NCI-H524 treated with DMSO at 0.1 percent for 48 hours (cell line): ENCODE measurements around the gene WDR4.
"Not testable (repeated sequence)": the region's sequence is repeated elsewhere in the genome, so short reads cannot be mapped to it uniquely, and the experiment has no call there.

Experiments used
- DNase-seq: peaks from one replicate; lab custom pipeline; 2025; lab: John Stamatoyannopoulos, UW

Gene WDR4

DNA sequence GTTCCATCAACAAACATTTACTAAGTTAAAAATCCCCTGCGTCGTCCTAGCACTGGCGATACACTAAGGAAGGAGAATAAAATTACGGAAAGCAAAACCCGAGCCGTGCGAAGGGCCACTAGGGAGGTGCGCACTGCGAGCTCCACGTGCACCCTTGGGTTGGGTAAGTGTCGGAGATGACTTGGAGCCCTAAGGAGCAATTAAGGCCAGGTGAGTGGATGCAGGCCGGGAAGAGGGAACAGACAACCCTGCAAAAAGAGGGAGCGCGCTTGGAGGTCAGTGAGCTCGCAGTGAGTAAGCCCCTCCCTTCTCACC lies 704 bp downstream of the WDR4 start:
- no peak for DNase-seq

DNA sequence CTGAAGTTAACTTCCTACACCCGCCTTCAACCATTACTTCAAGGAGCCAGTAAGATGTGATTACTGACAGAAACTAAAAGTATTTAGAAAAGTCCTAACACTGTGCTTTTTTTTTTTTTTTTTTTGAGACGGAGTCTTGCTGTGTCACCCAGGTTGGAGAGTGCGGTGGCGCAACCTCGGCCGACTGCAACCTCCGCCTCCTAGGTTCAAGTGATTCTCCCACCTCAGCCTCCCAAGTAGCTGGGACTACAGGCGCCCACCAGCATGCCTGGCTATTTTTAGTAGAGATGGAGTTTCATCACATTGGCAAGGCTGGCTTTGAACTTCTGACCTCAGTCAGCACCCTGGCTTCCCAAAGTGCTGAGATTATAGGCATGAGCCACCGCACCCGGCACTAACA lies 3.5 kb downstream of the WDR4 start:
- DNase-seq: not testable (repeated sequence)

DNA sequence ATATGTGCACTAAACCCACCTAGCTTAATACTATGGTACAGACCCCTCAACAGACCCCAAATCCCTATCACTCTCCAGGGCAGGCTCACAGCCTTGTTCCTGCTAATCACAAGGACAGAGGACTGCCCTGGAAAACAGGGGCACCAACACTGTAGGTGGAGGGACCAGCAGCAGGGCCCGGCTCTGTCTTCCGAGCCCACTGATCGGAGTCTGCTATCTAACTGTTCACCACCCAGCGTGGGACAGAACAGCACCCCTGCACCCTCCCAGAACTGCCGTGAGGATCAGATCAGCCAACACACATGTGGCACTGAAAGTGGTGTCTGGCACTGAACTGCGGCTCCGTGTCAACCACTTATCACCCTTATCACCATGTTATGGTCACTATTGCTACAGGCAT lies 6.2 kb downstream of the WDR4 start:
- DNase-seq: no peak

DNA sequence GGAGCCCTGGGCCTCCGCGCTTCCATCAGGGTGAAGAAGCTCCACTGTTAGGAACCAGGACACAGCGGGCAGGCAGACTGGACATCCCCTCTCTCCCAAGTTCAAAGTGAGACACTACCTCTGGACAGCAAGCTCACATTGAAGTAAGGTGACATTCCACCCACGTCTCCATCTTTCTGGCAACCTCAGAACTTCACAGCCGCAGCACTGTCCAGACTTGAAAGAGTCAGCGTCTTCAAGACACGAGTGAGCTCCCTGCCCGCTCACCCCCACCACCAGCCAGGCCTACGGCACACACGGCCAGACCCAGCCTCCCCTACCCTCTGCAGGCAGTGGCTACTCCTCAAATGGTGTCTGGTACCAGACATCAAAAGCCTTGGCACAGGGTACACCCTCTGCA lies 11.1 kb downstream of the WDR4 start:
- DNase-seq: no peak

DNA sequence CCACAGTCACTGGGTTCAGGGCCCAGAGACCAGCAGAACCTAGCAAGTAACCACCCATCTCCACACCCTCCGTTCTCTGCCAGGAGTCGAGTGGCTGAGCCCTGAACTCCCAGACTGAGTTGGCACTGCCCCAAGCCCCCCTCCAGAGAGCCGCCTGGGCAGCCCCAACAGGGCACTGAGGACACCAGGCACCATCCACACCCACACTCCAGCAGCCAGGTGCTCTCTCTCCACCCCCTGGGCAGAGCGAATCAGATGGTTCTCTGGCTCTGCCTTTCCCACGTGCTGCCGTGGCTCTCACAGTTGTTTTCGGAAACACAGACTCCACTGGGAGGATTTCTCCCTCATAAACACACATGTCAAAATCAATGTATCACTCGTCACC lies 13.6 kb downstream of the WDR4 start:
- no peak for DNase-seq

DNA sequence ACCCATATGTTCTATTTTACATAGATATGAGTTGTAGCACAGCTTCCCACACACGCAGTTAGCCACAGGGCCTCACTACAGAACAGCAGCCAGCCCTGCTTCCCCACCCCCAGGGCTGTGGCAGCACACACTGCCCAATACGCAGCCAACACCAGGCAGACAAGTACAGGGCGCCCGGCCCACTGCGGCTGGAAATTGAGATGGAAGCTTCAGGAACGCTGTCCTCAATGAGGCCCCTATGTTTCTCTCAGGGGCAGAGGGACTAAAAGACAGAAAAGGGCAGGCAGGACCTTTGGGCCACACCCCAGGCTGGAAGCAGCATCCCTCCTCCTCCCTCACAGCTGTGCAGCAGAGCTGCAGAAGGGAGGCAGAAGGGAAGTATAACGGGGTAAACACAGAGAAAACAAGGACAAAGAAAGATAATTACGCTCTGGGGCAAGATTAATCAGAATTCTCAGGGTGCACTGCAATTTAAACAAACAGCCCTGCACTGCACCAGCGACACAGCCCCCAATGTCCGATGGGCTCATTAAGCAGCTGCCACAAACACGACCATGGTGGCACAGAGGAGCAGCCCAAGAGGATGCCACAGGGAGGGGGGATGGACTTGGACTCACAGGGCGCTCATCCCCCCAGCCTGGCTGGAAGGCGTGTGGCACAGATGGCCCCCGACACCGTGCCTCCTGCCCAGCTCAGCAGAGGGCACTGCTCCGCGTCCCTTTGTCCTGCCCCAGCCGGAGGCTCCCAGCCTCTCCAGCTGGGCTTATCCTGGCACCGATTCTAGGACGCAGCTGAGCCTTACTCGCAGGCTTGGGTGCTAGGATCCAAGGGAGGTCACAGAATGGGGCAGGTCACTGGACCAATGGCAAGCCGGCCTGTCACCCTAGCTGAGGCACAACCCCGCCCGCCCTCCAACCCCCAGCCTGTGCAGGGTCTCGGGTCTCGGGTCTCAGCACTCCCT lies 14.2 kb downstream of the WDR4 start:
- DNase-seq: no peak

DNA sequence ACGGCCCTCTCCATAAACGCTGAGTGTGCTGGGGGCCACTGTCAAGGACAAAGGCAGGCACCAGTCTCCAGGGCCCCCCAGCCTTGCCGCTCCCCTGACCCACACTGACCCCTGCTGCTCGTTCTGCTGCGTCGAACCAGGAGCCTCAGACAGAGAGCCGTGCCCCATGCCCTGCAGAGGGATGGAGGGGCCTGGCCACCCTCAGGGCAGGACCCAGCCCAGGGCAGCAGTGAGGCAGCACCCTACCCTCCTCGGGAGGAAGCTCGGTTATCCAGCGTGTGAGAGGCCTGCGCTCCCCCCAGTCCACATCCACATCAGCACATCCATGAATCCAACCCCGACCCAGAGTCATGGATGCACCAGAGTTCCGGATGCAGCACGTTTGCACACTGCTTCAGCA lies 15.1 kb downstream of the WDR4 start:
- no peak for DNase-seq

DNA sequence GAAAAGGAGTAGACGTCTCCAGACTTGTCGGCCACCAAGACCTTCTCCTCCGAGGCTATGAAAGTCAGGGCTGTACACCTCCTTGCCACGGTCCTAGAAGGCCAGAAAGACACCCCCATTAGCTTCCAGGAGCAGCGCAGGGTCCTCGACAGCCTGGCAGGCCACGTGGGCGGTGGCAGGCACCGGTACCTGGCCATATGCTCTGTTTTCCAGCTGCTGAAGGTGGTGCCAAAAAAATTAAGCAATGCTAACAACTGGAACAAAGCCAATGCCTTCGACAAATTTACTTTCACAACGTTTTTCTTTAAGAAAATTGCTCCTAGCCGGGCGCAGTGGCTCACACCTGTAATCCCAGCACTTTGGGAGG lies 15.9 kb downstream of the WDR4 start:
- no peak for DNase-seq

DNA sequence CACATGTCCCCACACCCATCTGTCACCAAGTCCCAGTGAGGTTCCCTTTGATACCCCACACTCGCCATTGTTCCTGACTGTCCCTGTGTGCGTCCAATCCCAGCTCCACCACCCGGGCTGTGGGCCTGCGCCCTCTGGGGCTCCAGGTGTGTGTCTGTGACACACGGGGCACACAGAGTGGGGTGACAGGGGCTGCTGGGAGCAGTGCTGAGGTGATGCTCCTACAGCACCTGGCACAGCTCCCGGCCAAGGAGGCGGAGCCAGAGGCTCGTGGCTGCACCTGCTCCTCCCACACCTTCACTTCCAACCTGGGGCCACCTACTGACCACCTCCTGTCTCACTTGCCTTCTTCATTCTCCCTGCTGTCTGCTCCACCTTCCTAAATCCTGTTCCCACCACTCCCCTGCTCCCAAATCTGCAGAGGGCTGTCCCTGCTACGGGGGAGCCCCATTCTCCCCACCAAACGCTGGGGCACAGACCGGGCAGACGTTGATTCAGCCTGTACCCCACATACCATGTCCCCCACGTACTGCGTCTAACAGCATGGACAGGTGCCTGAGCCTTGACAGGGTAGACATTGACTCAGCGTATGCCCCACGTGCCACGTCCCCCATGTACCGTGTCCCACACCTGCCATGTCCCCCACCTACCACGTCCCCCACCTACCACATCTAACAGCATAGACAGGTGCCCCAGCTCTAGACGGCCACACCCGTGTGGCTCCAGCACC lies 16.4 kb downstream of the WDR4 start:
- DNase-seq: no peak

DNA sequence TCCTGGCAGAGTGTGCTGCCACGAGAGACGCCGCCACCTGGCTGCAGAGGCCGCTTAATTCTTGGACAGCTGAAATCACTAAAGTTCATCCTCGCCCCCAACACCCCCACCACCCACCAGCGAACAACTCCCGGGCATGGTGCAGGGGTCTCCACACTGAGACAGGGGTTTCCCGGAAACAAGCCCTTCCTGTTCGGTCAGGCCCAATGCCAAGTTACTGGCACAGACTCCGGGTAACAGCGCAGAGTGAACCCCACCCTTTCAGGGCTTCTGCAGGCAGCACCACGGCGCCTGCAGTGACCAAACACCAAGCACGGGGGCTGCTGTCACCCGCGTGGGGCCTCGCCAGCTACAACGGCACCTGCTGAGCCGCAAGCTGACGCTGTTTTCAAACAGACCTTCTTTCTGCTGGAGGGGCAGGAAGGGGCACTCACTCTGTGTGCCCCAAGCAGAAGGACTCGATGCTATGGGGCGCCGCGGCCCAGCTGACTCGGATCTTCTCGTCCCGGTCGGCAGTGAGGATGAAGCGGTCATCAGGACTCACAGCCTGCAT lies 17.4 kb downstream of the WDR4 start:
- DNase-seq: no peak

DNA sequence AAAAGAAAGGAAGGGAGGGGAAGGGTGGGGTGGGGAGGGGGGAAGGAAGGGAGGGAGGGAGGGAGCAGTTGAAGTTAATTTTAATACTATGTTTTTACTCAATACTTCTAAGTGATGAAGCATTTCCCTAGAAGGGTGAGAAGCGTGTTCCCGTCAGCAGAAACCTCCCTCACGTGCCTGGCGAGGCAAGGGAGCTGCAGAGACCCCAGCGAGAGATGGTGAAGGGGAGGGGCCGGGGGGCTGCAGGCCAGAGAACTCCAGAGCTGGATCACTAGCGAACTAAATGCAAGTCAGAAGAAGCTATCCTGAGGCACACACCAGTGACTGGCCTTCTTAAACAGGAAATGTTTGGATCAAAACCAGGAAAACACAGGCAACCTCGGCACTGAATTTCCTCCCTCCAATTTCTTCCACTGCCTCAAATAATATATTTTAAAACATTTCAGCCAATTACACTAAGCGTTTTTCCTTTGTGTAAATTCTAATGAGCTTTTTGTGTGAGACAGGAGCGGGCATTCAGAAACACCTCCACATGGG lies 18.0 kb downstream of the WDR4 start:
- no peak for DNase-seq

DNA sequence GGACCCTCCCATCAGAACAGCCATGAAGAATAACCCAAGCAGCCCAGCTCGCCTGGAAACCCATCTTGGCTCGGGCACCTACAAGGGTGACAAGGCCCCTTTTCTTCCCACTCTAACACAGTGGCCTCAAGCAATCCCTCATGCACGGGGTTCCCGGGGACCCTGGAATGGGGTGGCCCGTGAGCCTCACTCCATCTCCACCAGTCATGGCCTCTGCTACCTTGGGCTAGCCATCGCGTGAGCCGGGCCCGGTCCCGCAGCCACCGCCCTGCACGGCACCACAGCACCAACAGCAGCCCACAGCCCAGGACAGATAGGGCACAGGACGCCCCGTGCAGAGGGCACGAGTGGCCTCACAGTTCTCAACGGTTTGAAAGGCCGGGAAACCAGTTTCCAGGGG lies 19.0 kb downstream of the WDR4 start:
- DNase-seq: no peak

DNA sequence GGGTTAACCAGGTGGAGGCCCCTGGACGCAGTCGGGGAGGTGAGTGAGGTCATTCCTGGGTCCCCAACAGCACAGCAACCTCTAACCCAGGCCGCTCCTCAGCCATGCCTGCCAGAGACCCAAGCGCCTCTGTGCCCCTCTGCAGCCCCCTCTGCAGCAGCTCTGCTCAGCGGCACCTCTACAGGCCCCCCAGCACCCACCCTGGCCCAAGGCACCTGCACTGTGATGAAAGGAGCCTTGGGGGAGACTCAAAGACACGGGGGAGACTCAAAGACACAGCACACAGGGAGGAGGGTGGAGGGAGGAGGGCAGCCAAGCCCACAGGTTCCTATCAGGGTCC lies 19.5 kb downstream of the WDR4 start:
- no peak for DNase-seq

DNA sequence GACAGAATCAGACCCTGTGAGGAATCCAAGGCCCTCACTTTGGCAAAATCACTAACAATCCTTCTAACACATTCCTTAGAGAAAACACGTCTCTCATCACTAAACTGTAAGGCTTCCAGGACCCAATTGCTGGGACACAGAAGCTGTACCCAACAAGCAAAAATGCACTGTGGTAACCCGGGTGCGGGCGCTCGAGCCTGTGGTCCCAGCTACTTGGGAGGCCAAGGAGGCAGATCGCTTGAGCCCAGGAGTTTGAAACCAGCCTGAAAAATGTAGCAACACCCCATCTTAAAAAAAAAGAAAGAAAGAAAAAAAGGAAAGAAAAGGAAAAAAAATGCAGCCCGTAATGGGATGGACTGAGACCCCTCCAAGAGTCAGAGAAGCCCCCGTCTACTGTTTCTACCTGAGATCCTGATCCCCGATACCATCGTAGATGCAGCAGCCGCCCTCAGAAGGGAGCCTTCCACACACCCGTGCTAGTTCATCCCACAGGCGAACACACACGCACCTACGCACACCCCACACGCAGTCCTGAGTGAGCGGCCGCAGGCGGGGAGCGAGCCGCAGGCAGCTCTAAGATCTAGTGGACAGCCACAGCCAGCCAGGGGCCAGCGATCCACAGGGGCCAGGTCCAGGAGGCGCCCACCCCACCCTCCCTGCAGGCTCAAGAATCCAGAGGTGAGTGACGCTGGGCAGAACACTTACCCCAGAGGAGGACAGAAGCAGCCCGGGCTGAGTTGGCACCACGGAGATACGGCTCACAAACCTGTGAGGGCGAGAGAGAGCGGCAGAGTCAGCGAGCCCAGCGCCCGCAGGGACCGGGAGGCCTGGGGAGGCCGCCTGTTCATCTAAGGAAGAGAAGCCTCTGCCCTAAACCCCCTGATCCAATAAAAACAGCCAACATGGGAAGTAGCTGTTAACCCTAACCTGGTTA lies 20.1 kb downstream of the WDR4 start:
- no peak for DNase-seq

DNA sequence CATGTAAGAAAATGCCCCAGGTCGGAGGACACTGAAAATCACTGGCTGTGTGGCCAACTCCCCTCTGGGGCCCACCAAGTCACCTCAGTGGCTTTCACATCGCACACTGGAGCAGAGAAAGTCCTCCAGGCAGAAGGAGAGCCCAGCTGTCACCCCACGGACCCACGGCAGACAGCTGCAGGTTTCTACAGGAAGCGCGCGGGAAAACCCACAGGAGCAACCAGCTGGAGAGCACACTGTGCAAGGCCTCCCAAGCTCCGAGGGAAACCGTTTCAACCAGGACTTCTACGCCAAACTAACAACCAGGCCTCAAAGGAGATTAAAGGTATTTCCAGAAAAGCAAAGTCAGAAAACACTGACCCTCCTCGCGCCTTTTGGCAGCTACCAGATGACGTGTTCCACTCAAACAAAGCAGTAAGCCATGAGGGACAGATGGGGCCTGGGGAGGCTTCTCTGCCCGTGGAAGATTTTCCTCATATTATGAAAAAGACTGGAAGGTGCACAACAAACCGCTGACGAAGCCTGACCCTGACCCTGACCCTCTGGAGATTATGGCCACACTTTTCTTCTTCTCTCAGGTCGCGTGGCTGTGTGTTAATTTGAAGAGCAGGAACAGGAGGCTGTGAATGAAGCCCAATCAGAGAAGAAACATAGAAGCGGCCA lies 21.0 kb downstream of the WDR4 start:
- DNase-seq: no peak

DNA sequence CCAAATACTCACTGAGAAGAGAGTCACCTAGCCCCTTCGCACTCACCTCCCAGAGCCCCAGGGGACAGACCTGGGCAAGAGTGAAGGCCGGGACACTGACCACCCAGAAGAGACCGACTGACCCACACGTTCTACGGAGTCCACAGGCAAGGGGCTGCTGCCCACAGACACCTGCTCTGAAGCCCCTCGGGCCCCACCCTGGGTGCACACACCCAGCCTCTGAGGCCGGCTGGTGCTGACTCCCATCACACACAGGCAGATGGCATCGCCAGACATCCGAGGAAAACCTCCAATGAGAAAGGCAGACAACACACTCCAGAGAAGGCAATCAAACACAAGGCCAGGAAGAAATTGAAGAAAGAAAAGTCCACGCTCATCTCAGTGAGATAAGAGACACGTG lies 22.1 kb downstream of the WDR4 start:
- DNase-seq: no peak

DNA sequence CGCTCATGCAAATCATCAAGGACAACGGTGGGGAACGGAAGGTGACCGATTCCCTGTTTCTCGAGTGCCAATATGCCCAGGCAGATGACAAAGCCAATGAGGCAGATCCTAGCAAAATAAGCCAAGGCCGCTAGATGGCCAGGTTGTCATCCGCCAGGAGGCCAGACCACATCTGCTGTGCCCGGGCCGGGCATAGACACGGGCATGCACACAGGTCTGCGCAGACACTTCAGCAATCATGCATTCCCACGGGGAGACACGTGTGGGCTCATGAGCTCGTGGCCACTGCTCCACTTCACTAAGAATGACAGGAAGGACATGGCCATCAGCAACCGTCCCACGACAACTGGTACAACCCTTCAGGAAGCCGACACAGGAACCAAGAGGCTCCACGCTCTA lies 23.4 kb downstream of the WDR4 start:
- no peak for DNase-seq

DNA sequence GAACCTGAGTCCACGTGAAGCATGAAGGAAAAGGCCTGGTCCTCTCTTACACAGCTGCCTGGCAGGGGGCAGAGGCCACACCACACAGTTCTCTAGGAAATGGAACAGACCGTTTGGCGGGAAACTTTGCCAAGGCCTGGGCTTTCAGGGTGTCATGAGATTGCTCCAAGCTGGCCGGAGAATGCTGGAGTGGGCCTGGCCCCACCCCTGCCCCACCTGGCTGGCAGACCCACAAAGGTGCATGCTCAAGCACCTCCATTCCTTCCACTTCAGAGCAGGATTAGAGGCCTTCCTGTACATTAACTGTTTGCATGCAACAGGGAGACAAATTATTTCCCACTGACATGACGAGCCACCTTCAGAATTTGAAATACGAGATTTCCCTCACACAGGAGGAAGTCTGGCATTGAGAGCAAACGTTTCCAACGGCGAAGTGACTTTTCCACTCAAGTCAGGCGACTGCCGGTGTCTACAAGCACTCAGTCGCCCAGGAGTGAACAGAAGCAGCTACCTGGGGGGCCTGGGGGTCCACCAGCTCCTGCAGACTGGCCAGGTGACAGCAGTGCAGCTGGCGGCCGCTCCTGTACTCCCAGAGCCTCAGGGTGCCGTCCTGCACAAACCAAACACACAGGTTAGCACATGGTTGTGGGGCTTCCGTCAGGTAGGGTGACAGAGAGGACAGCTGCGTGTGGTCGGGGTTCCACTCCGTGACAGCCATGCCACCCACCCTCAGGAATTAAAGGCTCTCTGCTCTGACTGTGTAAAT lies 24.0 kb downstream of the WDR4 start:
- no peak for DNase-seq

DNA sequence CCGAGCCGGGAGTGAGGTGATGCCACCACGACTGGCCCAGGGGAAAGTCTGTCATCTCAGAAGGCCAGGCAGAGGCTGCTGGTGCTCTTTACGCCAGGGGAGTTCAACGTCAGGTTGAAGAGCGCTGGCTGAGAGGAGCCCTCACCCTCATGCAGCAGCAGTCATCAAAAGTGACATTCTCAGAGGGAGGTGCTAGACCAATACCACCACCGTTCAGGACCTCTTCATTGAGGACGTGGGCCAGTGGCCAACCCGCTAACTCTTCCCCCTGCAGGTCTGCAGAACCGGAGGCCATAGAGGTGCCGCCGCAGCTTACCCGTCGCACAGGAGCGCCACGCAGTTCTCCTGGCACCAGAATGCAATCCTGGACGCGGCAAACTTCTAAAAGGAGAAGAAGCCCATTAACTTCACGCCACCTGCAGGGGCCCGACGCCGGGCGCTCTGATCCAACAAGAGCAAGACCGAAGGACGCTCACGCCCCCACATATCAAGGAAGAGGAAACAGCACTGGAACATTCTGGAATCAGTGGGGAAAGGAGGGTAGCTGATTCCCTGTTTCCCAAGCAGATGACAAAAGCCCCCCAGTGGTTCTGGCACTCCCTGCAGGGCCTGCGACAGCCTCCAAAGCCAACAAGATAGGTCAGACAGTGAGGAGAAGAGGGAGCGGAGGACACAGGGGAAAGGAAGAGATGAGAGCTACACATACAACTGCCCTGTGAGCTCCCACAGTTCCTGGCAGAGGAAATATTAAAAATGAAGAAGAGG lies 24.9 kb downstream of the WDR4 start:
- DNase-seq: no peak

DNA sequence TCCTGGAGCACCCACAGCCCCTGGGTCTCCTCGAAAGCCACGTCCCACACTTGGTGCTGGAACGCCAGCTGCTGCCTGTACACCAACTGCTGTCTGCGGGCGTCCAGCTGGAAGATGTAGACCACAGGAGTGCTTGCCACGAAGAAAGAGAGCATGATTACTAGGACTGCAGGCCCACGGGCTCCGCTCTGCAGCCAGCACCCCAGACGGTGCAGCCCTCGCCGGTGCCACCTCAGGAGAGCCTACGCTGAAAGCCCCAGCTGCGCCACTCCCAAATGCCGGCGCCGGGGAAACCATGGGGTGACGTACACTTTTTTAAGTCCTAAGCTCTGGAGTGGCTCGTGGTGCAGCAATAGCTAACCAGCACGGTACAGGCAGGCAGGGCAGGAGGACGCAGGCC lies 25.7 kb downstream of the WDR4 start:
- DNase-seq: no peak
